ENCODE results near the gene QRICH1.
A peak's percentile ranks its signal among the peaks of the same experiment; 100 is the strongest.

The QRICH1 gene

DNA sequence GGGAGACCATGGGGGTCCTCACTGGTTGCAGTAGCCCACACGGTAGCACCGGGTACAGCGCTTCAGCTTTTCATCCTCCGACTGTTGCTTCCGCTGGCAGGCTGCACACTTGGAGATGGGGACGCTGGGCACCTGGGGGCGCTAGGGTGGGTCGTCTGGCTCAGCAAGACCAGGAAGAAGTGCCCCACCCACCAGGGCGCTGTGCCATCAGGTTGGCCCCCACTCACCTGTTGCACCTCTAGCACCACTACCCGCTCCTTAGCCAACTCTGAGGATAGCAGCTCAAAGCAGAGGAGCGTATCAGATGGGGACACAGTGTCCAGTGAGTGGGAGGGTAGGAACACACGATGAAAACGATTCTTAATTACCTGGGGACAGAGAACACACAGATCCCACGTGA lies 18.4 kb upstream of the QRICH1 start:
- no peak for DNase-seq

DNA sequence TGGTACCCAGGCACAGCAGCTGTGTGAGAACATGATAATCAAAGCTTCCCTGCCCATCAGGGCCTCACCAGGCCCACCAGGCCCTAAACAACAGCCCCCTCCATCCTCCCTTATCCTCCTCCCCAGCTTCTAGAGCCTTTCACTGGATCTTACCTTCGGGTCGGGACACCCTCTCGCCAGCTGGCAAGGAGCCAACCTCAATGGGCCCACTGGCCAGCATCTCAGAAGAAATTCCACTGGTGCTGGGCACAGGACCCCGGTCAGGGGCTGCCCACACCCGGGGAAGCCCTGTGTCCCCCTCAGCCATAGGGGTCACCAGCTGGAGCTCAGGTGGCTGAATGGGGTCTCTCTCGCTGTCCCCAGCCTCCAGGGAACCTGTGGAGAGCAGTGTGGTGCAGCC lies 17.5 kb upstream of the QRICH1 start:
- DNase-seq = no peak

DNA sequence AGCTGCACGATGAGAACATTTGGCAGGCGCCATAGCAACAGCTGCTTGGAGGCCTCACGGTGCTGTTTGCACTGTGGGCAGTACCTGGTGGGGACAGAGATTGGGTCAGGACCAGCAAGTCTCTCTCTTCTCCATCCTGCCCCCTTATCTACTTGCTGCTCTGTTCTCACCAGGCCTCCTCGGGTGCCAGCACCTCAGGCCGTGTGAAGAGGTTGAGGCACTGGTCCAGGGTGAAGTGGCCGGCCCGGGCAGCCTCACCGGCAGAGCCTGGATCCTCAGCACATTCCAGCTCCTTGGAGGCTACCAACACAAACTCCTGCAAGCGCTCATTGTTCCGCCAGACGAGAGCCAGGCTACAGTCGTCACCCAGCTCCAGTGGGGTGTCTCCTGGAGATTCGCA lies 16.9 kb upstream of the QRICH1 start:
- no peak for DNase-seq

DNA sequence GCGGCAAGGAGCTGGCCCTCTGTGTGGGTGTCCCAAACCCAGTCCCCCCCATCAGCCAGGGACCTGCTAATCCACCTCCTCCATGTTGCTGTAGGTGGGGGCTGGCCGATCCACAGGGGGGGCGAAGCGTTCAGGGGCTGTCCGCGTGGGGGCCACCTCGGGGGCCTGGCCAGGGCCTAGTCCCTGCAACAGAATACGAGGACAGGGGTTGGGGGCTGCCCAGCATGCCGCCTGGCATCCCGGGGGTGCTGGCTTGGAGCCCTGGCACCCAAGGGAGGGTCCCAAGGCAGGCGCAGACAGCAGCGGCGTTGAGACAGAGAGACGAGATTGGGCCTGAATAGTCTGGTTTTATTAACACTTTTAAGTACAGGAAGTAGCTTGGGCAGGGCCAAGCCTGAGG lies 14.5 kb upstream of the QRICH1 start:
- no peak for DNase-seq

DNA sequence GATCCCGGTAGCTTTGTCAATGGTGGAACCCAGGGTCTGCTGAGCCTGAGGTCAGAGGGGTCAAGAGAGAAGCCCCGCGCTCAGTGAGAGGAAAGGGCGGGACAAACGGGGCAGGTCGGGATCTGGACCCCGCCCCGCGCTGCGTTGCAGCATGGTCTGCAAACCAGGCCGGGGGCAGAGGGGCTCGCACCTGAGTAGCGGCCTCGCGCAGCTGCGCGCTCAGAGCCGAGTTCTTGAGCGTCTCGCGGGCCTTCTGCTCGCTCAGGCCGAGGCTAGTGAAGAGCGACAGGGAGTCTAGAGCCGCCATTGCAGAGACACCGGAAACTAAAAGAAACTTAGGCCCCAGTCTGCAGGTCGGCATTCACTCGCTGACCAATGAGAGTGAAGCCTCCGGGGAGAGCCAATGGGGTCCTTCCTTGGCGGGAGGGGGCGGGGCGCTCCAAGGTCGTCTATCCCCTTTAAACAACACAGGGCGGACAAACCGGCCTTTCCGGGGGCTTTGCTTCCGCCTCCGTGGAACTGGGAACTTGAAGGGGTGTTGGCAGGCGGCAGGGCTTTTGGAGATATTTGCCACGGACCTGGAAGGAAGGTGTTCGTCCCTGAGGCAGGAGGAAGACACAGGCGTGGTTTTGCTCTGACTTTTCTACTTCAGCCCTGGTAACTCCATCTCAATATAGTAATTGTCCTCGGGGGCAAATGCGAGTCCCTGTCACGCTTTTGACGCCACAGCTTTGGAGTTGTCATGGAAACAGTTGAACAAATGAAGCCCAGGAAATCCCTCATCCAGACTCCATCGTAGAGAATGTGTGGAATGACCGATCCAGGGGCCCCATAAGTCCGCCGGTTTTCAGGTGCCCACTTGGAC lies 10.8 kb upstream of the QRICH1 start, which contains the start of gene QARS1:
QARS1 (minus strand) TSS at position 331 of the 865 bp plus-strand sequence; CDS start at position 307, 24 bp downstream.
- DNase-seq = peak; percentile 98

DNA sequence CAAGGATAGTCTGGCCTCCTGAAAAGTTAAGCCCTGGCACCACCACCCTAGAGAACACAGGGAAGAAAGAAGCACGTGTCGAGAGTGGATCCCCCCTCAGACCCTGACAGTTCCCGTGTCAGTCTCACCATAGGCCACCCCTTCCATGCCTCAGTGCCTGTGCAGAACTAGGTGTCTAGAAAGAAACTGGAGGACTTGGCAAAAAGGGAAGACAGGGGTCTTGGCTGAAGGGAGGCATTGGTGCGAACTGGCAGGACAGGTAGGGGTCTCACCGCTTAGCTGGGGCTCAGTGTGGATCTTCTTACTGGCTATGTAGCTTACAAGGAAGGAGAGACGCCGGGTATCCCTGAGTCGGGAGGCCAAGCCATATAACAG lies 10.2 kb upstream of the QRICH1 start:
- no peak for DNase-seq

DNA sequence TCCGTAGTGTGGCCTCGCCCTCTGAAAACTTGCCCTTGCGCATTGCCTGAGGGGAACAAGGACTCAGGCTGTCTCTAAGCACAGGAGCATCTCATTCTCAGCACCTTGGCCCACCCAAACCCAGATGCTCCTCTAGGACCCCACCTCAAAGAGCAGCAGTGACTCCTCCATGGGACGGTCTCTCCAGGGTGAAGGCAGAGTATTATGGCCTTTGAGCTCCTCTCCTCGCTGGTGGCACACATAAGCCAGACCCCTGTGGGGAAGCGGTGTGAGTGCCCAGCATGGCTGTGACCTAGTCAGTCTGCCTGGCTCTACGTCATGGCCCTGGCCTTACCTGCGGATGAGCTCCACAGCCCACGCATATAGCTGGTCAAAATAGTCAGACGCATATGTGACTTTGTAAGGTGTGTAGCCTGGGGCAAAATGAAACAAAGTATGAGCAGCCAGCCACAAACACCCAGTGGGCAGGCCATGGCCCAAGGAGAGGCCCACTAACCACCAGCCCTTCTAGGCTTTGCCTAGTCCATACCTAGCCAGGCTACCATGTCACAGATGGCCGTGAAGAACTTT lies 6.3 kb upstream of the QRICH1 start:
- DNase-seq = no peak

DNA sequence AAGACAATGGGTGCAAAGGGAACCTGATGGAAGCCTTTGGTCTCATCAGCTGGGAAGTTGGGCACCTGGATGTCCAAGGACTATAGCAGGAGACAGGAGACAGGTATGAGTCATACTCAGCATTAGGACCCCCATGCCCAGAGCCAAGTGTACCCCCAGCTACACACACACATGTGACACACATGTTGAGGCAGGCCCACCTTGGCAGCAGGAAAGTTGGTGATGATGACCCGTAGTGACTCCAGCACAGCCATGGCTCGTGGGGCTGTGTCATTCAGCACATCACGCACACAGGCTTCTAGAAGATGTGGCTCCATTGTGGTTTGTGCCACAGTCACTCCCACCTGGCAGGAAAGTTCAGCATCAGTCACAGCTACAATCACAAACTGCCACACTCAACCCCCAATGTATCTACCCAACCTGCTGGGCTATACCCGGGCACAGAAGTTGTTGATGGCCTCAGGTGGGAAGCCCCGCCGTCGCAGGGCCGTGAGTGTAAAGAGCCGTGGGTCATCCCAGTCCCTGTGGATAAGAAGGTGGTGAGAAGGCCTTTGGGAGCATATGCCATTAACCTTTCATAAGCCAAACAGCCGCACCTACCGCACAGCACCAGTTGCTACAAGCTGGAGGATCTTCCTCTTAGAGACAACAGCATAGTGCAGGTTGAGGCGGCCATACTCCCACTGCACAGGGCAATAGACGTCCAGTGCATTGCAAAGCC lies 5.2 kb upstream of the QRICH1 start:
- DNase-seq = no peak

DNA sequence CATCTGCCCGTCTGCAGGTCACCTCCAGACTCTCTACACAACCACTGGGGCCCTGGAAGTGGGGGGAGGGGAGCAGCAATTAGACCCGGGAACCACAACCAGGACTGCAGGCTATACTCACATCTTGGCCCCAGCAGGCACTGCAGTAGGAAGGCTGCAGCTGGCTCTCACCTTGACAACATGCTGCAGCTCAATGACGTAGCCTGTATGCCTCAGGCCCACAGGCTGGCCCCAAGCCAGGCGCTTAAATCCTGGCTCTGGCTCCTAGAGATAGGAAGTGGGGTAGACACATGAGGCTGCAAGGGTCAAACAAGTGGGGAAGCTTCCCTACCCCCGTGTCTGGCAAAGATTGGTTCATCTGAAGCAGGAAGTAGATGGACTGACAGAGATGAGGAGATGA lies 4.6 kb upstream of the QRICH1 start:
- DNase-seq = peak; percentile 61

DNA sequence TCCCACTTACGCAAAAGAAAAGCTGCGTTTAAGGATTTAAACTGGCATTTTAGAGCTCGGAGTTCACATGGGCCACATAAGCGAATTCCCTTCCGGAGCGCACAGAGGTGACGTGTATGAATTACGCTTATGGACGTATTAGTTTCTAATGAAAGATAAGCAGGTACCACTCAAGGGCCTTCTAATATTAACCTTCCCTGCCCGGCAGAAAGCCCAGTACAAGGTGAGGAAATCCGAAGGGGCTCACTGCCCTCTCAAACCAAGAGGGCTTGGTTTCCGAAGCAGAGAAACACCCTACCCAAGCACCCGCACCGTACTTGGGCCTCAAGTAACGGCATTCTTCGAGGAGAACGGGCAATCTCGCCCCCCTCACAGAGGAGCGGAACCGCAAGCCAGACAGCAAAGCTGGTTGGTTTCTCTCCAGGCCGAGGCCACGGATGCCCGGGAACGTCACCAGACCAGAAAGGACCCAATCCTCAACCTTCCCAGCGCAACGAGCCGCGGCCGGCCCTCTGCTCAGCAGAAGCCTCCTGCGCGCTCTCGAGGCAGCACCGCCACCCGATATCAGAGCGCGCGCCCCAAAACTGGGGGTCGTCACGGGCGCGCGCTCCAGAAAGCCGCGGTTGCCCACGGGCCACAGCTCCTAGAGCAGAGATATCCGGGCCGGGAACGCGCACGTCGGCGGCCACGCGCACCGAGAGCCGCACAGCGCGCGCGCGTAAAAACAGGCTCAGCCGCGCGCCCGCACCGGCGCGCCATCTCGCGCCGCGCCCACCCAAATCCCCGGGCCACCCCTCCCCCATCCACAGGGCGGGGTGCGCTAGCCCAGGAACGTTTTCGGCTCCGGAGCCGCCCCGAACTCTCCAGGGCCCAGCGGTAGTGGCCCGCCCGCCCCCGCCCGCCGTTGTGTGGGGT lies 676 bp downstream of the QRICH1 start:
- peak; percentile 91 for DNase-seq

DNA sequence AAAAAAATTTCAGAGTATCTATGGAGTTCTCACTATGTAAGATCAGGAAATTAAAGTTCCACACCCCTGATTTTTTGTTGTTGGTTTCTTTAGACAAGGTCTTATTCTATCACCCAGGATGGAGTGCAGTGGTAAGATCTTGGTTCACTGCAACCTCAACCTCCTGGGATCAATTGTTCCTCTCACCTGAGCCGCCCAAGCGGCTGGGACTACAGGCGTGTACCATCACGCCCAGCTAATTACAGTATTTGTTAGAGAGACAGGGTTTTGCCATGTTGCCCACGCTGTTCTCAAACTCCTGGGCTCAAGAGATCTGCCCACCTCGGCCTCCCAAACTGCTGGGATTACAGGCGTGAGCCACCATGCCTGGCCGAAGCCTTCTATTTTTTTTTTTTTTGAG lies 12.4 kb downstream of the QRICH1 start:
- no peak for DNase-seq

DNA sequence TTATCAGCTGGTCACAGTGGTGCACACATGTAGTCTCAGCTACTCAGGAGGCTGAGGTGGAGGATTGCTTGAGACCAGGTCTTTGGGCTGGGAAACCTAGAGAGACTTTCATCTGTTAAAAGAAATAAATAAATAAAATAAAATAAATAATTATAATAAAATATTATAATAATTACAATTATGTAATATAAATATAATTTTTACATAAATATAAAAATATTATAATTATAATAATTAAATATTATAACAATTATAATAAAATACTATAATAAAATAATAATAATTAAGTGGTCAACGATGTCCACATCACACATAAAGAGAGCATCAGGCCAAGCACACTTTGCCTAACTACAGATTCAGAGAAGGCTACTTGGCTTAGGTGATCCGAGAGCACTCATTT lies 14.6 kb downstream of the QRICH1 start:
- DNase-seq = no peak

DNA sequence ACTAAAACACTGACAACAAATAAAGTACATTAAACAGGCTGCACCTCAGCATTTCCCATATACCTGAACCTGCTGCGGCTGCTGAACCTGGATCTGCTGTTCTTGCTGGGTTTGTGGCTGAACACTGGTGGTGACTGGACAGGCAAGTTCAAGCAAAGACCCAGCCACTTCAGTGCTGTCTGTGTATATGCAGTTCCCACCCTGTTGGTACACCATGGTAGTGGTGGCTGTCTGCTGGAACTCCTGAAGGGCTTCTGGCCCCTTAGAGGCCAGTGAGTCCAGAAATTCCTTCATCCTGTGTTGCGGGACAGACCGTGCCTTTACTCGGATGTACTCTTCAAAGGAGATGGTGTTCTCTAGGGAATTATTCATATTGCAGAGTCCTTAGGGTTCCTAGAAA lies 17.2 kb downstream of the QRICH1 start:
- DNase-seq = no peak

DNA sequence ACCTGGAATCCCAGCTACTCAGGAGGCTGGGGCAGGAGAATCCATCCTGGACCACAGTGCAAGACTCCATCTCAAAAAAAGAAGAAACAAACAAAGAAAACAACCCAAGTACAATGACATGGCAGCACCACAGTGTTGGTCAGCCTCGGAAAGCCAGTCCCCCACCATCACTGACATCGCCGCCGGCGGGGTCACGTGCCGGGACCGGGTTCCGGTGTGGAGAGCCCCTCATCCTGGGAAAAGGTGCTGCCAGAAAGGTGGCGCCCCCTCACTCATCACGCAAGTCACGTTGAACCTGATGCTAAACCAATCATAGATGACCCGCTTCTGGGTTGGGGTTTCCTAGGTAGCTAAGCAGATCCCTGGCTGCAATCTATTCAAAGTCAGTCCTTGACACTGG lies 17.8 kb downstream of the QRICH1 start:
- DNase-seq = no peak

DNA sequence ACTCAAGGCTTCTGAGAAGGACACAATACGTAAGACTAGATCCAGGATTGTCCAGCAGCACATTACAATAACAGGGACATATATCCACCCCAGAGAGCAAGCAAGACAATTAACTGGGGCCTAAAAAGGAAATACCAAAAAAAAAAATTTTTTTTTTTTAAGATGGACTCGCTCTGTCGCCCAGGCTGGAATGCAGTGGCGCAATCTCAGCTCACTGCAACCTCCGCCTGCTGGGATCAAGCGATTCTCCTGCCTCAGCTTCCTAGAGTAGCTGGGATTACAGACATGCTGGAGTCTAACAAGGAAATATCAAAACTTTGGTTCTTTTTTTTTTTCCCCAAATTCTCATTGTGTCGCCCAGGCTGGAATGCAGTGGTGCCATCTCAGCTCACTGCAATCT lies 35.9 kb downstream of the QRICH1 start:
- DNase-seq = no peak

DNA sequence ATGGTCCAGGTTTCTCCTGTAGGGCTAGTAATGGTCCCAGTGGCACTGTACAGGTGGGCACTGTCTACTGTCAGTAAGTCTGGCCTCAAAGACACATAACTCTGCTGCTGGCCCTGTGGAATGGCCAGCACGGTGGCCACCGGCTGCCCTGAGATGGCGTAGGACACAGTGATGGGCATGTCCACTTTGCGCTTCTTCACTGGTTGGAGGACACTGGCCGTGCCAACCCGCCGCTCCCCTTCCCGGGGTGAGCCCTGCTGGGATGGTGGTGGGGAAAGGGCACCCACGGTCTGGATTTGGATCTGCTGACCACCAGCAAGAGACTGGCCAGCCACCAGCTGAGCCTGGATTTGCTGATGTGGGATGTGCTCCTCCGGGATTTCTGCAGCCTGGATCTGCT lies 36.6 kb downstream of the QRICH1 start:
- no peak for DNase-seq

DNA sequence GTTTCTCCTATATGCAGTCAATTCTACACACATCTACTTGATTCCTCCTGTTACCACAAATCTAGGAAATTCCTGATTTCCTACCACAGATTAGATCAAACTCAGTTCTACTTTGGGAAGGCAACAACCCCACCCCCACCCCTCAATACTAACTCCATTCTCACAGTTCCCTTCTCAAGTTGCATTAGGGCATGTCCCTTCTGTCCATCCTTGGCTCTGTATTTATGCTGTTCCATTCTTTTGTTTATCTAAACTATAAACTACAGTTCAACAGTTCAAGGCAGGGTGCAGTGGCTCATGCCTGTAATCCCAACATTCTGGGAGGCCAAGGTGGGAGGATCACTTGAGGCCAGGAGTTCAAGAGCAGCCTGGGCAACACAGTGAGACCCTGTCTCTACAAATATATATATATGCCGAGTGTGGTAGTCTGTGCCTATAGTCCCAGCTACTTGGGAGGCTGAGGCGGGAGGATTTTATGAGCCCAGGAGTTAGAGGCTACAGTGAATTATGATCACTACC lies 39.5 kb downstream of the QRICH1 start:
- DNase-seq = no peak

DNA sequence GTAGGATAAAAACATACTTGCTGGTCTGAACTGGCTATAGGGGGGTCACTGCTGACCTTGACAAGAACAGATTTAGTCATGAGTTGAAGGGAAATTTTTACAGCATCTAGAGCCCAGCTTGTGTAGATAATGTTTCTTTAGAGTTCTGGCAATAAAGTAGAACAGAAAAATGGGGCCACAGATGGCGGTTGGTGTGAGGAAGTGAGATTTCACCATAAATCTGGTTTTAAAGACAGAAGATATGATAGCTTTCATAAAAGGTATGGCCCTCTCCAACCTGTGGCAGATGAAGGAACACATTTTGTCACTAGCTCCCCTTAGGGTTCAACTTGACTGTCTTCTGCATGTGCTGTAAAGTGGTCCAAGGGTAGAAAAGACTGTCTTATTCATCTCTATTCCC lies 40.3 kb downstream of the QRICH1 start:
- peak; percentile 6 for DNase-seq

DNA sequence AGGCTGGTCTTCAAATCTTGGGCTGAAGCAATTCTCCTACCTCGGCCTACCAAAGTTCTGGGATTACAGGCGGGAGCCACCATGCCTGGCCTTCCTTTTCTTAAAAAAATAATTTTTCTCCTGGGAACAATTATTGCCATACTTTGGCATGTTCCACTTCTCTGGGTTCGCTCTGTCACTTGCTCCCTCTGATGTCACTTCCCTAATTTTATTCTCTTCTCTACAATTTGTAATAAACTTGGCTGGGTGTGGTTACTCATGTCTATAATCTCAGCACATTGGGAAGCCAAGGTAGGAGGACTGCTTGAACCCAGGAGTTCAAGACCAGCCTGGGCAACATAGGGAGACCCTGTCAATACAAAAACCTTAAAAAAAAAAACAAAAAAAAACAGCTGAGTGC lies 58.6 kb downstream of the QRICH1 start:
- no peak for DNase-seq

DNA sequence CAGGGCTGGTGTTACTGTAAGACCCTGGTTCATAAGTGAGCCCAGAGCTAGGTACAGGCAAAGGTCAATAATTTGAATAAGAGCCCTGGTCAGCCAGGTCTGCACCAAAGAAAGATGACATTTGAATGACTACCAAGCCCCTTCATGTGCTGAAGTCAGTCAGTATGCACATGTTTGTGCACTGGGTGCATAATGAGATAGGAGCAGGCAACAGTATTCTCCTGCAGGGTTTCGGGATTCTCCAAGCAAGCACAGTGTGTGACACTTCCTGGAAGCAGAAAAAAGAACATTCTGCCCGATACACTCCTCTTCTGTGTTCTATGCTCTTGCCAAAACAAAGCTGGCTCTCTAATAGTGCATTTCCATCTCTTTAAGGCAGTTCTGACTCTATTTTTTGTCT lies 59.2 kb downstream of the QRICH1 start:
- DNase-seq = no peak

DNA sequence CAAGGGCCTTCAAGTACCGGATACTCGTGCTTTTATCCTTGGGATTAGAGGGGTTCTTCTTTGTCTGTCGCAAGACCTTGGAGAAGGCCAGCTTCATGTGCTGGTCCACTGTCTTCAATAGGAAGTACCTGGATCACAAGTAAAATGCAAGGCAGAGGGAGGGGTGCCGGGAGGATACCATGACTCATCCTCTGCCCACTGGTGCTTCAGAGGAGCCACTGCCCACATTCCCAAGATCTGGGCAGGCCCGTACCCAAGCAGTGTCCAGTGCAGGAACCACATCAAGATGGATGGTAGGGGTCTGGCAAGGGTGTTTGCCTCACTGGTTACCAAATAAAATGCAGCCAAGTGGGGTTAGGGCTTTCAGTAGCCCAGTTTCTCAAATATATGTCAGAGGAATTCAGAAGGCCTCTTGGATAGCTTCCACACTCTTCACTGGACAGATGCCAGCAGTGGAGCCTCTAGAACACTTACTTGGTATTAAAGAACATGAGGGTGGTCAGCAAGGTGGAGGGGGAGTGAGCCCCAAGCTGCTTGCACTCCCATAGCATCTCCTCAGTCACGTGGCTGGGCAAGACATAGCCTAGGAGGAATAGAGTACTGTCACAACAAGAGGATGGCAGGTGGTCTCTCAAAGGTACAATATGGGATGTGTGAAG lies 61.1 kb downstream of the QRICH1 start:
- no peak for DNase-seq

DNA sequence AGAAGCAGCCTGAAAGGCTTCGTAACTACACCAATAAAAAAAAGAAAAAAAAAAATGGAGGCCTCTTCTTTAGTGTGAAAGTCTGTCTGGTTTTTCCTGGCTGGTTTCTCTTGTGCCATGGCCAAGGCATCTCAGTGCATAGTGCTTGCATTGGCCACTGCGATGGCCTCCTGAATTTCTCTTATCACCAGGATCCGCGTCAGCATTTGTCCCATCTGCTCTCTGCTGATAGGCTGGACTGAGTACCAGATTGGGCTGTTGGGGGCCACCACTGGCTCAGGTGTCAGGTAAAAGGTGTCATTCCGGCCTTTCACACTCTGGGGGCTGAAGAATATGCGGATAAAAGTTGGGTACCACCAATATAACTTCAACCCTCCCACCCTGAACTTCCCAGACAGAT lies 63.5 kb downstream of the QRICH1 start:
- no peak for DNase-seq
